ENCODE data around the gene ADAT1. TPM values are rescaled to one million over a fixed set of nuclear protein-coding genes. Genes with fewer than 3 reads are reported as not detected.

ADAT1 gene
- total and polyA plus RNA-seq, 2 of the 13 experiments (the other 11 are each of a cell fraction or from before 2014, with no cell fraction given), result 18.4 to 40.8 TPM

DNA sequence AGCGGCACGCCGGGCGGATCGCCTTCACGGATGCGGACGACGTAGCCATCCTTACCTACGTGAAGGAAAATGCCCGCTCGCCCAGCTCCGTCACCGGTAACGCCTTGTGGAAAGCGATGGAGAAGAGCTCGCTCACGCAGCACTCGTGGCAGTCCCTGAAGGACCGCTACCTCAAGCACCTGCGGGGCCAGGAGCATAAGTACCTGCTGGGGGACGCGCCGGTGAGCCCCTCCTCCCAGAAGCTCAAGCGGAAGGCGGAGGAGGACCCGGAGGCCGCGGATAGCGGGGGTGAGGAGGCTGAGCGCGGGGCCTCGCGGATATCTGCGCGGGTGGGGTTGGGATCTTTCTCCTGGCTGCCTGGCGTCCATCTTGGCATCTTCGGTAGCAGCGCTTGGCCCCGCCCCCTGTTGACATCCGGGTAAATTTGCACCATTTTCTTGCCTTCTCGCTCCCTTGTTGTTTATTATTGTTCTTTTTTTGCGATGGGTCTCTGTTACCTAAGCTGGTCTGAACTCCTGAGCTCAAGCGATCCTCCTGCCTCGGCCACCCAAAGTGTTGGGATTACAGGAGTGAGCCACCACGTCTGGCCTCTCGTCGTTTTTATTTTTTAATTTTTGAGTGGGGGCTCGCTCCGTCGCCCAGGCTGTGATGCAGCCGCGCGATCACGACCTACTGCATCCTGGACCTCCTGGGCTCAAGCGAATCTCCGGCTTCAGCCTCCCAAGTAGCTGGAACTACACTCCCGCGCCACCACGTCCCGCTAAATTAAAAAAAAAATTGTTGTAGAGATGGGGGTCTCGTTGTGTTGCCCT lies 25.4 kb upstream of the ADAT1 start (continued):
- TF ChIP-seq FOXP1 (IDR thresholded peaks at IDR 0.05) (peak; percentile 41; the same call in 1 of the 2 replicates), FOXP1 (CRISPR knock-in tag; IDR thresholded peaks at IDR 0.05) (peak; percentile 74), ZNF562 (CRISPR knock-in tag; IDR thresholded peaks at IDR 0.05; ENCODE audit: borderline replicate concordance) (no peak), HDAC2 (CRISPR knock-in tag; IDR thresholded peaks at IDR 0.05) (no peak), ATF7 (IDR thresholded peaks at IDR 0.05) (no peak), ATF7 (CRISPR knock-in tag; IDR thresholded peaks at IDR 0.05) (no peak), NFRKB (IDR thresholded peaks at IDR 0.05) (peak; percentile 67; the same call in 1 of the 2 replicates), PHF21A (CRISPR knock-in tag; IDR thresholded peaks at IDR 0.05) (no peak), ZNF83 (CRISPR knock-in tag; IDR thresholded peaks at IDR 0.05; ENCODE audit: borderline replicate concordance) (0 out of 2 replicates have a peak, but pooled peaks have one; percentile 73), CREB1 (IDR thresholded peaks at IDR 0.05) (no peak), CREB1 (CRISPR knock-in tag; IDR thresholded peaks at IDR 0.05) (no peak), ZNF121 (CRISPR knock-in tag; IDR thresholded peaks at IDR 0.05) (peak; percentile 4; the same call in 1 of the 2 replicates), NR1H2 (CRISPR knock-in tag; IDR thresholded peaks at IDR 0.05; ENCODE audit: borderline replicate concordance, low read depth) (no peak), FOXA1 (IDR thresholded peaks at IDR 0.05) (no peak), FOXA1 (CRISPR knock-in tag; IDR thresholded peaks at IDR 0.05) (peak; percentile 80), ZNF264 (CRISPR knock-in tag; IDR thresholded peaks at IDR 0.05) (0 out of 2 replicates have a peak, but pooled peaks have one; percentile 21), MEIS1 (CRISPR knock-in tag; IDR thresholded peaks at IDR 0.05; ENCODE audit: borderline replicate concordance) (no peak), KLF15 (CRISPR knock-in tag; IDR thresholded peaks at IDR 0.05; ENCODE audit: borderline replicate concordance) (no peak), NFKB2 (CRISPR knock-in tag; IDR thresholded peaks at IDR 0.05; ENCODE audit: borderline replicate concordance) (peak; percentile 51; the same call in 1 of the 2 replicates), ZNF484 (CRISPR knock-in tag; IDR thresholded peaks at IDR 0.05; ENCODE audit: borderline replicate concordance, low read depth) (no peak), CENPX (CRISPR knock-in tag; IDR thresholded peaks at IDR 0.05) (no peak), ZNF3 (CRISPR knock-in tag; IDR thresholded peaks at IDR 0.05) (no peak)
- TF ChIP-seq, protein P1, sequence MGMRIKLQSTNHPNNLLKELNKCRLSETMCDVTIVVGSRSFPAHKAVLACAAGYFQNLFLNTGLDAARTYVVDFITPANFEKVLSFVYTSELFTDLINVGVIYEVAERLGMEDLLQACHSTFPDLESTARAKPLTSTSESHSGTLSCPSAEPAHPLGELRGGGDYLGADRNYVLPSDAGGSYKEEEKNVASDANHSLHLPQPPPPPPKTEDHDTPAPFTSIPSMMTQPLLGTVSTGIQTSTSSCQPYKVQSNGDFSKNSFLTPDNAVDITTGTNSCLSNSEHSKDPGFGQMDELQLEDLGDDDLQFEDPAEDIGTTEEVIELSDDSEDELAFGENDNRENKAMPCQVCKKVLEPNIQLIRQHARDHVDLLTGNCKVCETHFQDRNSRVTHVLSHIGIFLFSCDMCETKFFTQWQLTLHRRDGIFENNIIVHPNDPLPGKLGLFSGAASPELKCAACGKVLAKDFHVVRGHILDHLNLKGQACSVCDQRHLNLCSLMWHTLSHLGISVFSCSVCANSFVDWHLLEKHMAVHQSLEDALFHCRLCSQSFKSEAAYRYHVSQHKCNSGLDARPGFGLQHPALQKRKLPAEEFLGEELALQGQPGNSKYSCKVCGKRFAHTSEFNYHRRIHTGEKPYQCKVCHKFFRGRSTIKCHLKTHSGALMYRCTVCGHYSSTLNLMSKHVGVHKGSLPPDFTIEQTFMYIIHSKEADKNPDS (CRISPR knock-in tag; IDR thresholded peaks at IDR 0.05), result no peak
- TF ChIP-seq, protein P2, sequence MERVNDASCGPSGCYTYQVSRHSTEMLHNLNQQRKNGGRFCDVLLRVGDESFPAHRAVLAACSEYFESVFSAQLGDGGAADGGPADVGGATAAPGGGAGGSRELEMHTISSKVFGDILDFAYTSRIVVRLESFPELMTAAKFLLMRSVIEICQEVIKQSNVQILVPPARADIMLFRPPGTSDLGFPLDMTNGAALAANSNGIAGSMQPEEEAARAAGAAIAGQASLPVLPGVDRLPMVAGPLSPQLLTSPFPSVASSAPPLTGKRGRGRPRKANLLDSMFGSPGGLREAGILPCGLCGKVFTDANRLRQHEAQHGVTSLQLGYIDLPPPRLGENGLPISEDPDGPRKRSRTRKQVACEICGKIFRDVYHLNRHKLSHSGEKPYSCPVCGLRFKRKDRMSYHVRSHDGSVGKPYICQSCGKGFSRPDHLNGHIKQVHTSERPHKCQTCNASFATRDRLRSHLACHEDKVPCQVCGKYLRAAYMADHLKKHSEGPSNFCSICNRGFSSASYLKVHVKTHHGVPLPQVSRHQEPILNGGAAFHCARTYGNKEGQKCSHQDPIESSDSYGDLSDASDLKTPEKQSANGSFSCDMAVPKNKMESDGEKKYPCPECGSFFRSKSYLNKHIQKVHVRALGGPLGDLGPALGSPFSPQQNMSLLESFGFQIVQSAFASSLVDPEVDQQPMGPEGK (CRISPR knock-in tag; IDR thresholded peaks at IDR 0.05), result peak; percentile 56; the same call in 1 of the 2 replicates
